SW 1271 (cell line): ENCODE data around the gene NT5C1B.

Experiments
- DNase-seq, 2 experiments: peaks; one replicate each; lab custom pipeline; 2025; lab: John Stamatoyannopoulos, UW

NT5C1B gene

GRCh38 chr2:18550433-18550832 lies 38.9 kb downstream of the NT5C1B start:
- DNase-seq, result no peak

- DNase-seq, result no peak
Measured at GRCh38 chr2:18549083-18549482, 40.3 kb downstream of the NT5C1B start.

- DNase-seq, result no peak
Measured at GRCh38 chr2:18548621-18549020, 40.7 kb downstream of the NT5C1B start.

GRCh38 chr2:18546567-18546966 lies 42.8 kb downstream of the NT5C1B start:
- DNase-seq, result no peak

- DNase-seq, result no peak
Measured at GRCh38 chr2:18545384-18545783, 44.0 kb downstream of the NT5C1B start.

GRCh38 chr2:18544171-18544570 lies 45.2 kb downstream of the NT5C1B start:
- no peak for DNase-seq

- no peak for DNase-seq
Measured at GRCh38 chr2:18540872-18541271, 48.5 kb downstream of the NT5C1B start.

GRCh38 chr2:18536697-18537096 lies 52.7 kb downstream of the NT5C1B start:
- no peak for DNase-seq

- DNase-seq, result no peak
Measured at GRCh38 chr2:18536100-18536499, 53.3 kb downstream of the NT5C1B start.

- DNase-seq, result no peak
Measured at GRCh38 chr2:18531194-18531593, 58.2 kb downstream of the NT5C1B start.

- DNase-seq, result no peak
Measured at GRCh38 chr2:18527822-18528221, 61.5 kb downstream of the NT5C1B start.

- no peak for DNase-seq
Measured at GRCh38 chr2:18527326-18527725, 62.0 kb downstream of the NT5C1B start.

- DNase-seq, result no peak
Measured at GRCh38 chr2:18526429-18526828, 62.9 kb downstream of the NT5C1B start.

- DNase-seq, result no peak
Measured at GRCh38 chr2:18525852-18526251, 63.5 kb downstream of the NT5C1B start.

- no peak for DNase-seq
Measured at GRCh38 chr2:18525236-18525635, 64.1 kb downstream of the NT5C1B start.

GRCh38 chr2:18522484-18523146 lies 66.8 kb downstream of the NT5C1B start:
- DNase-seq, result peak in 1 of 2 experiments; percentile 6

GRCh38 chr2:18520451-18521425 lies 68.6 kb downstream of the NT5C1B start:
- DNase-seq, result peak; percentile 18 to 71

- DNase-seq, result no peak
Measured at GRCh38 chr2:18519914-18520450, 69.4 kb downstream of the NT5C1B start.

GRCh38 chr2:18518116-18519111 lies 71.0 kb downstream of the NT5C1B start:
- DNase-seq, result peak in 1 of 2 experiments; percentile 16

- DNase-seq, result no peak
Measured at GRCh38 chr2:18517386-18517785, 72.0 kb downstream of the NT5C1B start.

- no peak for DNase-seq
Measured at GRCh38 chr2:18516112-18516511, 73.3 kb downstream of the NT5C1B start.
